Activated CD4-positive, alpha-beta T cell treated with anti-CD3 and anti-CD28 coated beads for 4 hours (primary cell): ENCODE measurements around the gene MCM7.

Source experiments
- DNase-seq, 2 donors: peaks; one replicate each; pipeline ENCODE4 v3.0.0-alpha.2; 2020

The MCM7 gene

GRCh38 chr7:100122067-100122466 lies 20.9 kb upstream of the MCM7 start:
- DNase-seq = no peak

GRCh38 chr7:100120733-100121036 lies 19.5 kb upstream of the MCM7 start:
- DNase-seq = no peak

- peak; percentile 62 to 65 for DNase-seq
These were observed 19.0 kb upstream of the MCM7 start for GRCh38 chr7:100119970-100120732.

GRCh38 chr7:100119072-100119969 lies 18.1 kb upstream of the MCM7 start, which contains the start of the genes CNPY4 and TAF6:
Gene CNPY4 (plus strand): TSS chr7:100119634. CDS start chr7:100119745, 111 bp downstream.
Gene TAF6 (minus strand): TSS chr7:100119358. CDS start chr7:100114209, 5,149 bp downstream.
- DNase-seq = peak; percentile 95 to 97

- no peak for DNase-seq
These were observed 17.3 kb upstream of the MCM7 start for GRCh38 chr7:100118388-100119071.

- DNase-seq = no peak
These were observed 13.8 kb upstream of the MCM7 start for GRCh38 chr7:100115026-100115425.

GRCh38 chr7:100111914-100112313 lies 10.7 kb upstream of the MCM7 start:
- DNase-seq = no peak

GRCh38 chr7:100111156-100111555 lies 10.0 kb upstream of the MCM7 start:
- DNase-seq = no peak

GRCh38 chr7:100109521-100110163 lies 8.4 kb upstream of the MCM7 start:
- DNase-seq = no peak

GRCh38 chr7:100107890-100108289 lies 6.7 kb upstream of the MCM7 start:
- DNase-seq = no peak

- DNase-seq = no peak
These were observed 6.0 kb upstream of the MCM7 start for GRCh38 chr7:100107125-100107737.

GRCh38 chr7:100106633-100107032 lies 5.4 kb upstream of the MCM7 start:
- no peak for DNase-seq

- no peak for DNase-seq
These were observed 4.3 kb upstream of the MCM7 start for GRCh38 chr7:100105534-100105933.

- DNase-seq = no peak
These were observed 2.0 kb upstream of the MCM7 start for GRCh38 chr7:100102950-100103840.

- DNase-seq = peak; percentile 84 to 88
These were observed 679 bp downstream of the MCM7 start for GRCh38 chr7:100100420-100101015.

- no peak for DNase-seq
These were observed 1.7 kb downstream of the MCM7 start for GRCh38 chr7:100099452-100099851.

- no peak for DNase-seq
These were observed 2.3 kb downstream of the MCM7 start for GRCh38 chr7:100098913-100099312.

GRCh38 chr7:100095704-100096103 lies 5.5 kb downstream of the MCM7 start:
- DNase-seq = no peak

GRCh38 chr7:100095289-100095688 lies 5.9 kb downstream of the MCM7 start:
- no peak for DNase-seq

- DNase-seq = no peak
These were observed 7.2 kb downstream of the MCM7 start for GRCh38 chr7:100093925-100094486.

GRCh38 chr7:100093498-100093897 lies 7.7 kb downstream of the MCM7 start:
- no peak for DNase-seq
